HEK293 (cell line): Measurements from ENCODE around the gene TBC1D22A.

Source experiments
- TCF7L2 ChIP-seq: IDR thresholded peaks from 2 replicates; pipeline ENCODE4 v1.6.1; 2011; ENCODE audit warnings: low read depth, mild to moderate bottlenecking, inconsistent platforms, low read length, moderate library complexity, borderline replicate concordance
- ZNF223 ChIP-seq: fragments of 450-650 bp; formaldehyde crosslinking; IDR thresholded peaks from 2 replicates; pipeline ENCODE4 v1.5.1; 2016; ENCODE audit warnings: missing biosample characterization, missing genetic modification characterization
- ZNF776 ChIP-seq: fragments of 450-650 bp; formaldehyde crosslinking; IDR thresholded peaks from 2 replicates; pipeline ENCODE4 v1.5.0; 2017; ENCODE audit warnings: missing biosample characterization, missing genetic modification characterization, borderline replicate concordance

GRCh38 chr22:47005506-47006408 is 243.3 kb downstream of the TBC1D22A start:
- TF ChIP-seq ZNF776 (no peak), TCF7L2 (no peak), ZNF223 (tag by site-specific recombination) (no peak)
